ENCODE measurements around the gene LINC01488.

- TF ChIP-seq CTCF (IDR thresholded peaks at IDR 0.05) (no peak), POLR2A (IDR thresholded peaks at IDR 0.05) (no peak)
Measured at GRCh38 chr11:69463995-69464960, 17.2 kb upstream of the LINC01488 start.

Measured in Peyer's patch (tissue), 4 donors.